HG03442 (cell line): ENCODE measurements around the gene TIMM44.
"Not testable (repeated sequence)": the region's sequence is repeated elsewhere in the genome, so short reads cannot be mapped to it uniquely, and the experiment has no call there.

Experiments used
- ATAC-seq: cut with Tn5 transposase; IDR thresholded peaks from one replicate; pipeline ENCODE4 v1.9.1; 2021; ENCODE audit warnings: mild to moderate bottlenecking, moderate library complexity; ENCODE audit not compliant: unreplicated experiment

The TIMM44 gene

DNA sequence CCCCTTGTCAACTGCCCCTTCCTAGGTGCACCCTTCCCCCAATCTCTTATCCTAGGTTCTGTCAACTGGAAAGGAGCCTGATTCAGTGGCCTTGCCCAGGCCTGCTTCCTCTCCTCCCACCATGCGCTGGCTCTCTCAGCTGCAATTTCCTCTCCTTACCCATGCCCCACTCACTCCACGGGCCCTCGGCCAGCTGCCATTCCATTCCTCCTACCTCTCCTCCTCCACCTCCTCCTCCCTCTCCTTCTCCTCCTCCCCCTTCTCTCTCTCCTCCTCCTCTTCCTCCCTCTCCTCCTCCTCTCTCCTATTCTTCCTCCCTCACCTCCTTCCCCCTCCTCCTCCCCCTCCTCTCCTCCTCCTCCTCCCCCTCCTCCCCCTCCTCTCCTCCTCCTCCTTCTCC lies 9.6 kb upstream of the TIMM44 start:
- no peak for ATAC-seq

DNA sequence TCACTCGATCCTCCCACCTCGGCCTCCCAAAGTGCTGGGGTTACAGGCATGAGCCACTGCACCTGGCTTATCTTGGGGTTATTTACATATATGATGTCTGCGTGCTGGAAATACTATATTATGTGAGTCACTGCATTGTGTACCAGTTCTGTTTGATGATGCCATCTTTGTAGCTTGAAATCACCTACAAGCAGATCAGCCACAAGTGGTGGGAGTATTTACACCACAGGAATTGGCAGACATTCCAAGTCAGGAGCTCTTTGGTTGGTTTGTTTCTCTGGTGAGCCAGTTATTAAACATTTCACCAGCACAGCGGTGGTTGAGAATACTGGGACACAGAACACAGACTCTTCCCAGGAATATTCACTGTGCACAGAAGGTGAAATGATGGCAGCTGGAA lies 4.5 kb upstream of the TIMM44 start:
- ATAC-seq: no peak

DNA sequence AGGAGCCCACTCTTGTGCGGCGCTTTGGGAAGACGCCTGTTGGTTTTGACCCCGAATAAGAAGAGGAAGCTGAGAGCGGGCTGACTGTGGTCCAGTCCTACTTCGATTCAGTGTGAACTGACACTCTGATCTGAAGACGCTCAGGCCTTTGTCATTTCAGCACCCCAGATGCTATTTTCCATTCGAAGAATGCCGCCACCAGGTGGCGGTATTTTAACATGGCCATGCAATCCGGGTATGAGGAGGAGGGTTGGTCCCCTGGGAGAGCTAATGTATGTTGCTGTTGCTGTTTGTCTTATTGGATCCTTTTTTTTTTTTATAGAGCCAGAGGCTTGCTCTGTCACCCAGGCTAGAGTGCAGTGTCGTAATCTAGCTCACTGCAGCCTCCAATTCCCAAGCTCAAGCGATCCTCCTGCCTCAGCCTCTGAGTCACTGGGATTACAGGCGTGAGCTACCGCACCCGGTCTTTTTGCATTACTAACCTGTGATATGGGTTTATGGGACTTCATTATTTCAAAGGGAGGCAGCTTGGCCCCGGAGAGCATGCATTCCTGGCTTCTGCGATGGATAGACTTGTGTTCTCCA lies 803 bp upstream of the TIMM44 start:
- peak; percentile 17 for ATAC-seq

DNA sequence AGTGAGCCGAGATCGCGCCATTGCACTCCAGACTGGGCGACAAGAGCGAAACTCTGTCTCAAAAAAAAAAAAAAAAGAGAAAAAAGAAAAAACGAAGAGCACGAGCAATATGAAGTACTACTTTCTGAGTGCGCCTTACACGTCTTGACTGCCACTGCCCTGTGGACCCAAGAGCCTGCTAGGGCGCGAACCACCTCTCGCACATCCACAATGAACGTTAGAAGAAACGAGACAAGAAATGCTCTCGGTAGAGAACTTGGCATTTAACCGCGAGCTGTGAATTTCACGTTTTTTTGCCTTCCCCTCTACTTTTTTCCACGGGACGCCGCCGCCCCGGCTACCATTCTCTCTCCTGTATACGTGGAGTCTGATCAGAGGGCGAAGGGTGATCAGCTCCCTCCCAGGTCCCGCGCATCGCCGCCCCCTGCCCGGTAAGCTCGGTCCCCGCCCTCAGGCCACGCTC lies 454 bp downstream of the TIMM44 start:
- no peak for ATAC-seq

DNA sequence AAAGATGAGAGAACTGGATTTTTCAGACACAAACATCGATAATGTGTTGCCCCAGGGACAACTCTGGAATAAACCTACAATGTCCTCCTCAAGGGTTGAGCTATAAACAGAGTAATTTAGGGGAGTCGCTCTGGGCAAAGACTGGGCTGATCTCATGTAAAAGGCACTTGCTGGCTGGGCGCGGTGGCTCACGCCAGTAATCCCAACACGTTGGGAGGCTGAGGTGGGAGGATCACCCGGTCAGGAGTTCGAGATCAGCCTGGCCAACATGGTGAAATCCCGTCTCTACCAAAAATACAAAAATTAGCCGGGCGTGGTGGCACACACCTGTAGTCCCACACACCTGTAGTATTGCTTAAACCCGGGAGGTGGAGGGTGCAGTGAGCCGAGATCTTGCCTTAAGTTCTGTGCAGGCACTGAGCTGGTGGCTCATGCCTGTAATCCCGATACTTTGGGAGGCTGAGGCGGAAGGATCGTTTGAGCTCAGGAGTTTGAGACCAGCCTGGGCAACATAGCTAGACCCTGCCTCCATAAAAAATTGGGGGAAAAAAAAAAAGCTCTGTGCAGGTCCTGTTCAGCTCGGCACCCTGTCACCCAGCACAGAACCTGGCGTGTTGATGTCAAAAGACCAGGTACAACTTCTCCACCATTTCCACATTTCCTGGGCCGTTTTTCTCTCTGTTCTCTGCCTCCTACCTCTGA lies 1.4 kb downstream of the TIMM44 start:
- no peak for ATAC-seq

DNA sequence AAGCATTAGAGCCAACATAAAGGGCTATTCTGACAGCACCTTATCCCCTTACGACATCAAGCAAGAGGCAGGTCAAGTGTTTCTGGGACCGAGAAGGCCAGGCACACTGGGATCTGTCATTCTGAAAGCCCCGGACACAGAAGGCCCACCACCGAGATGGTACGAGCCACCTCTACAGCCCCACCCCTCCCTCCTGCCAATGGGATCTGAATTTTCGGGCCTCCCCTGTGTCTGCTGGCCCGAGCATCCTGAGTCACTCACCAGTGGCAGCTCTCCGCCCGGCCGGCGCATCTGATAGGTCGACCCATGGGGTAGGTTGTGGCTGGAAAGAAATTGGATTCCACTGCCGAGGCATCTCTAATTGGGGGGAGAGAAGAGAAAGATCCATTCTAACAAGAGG lies 2.6 kb downstream of the TIMM44 start:
- no peak for ATAC-seq

DNA sequence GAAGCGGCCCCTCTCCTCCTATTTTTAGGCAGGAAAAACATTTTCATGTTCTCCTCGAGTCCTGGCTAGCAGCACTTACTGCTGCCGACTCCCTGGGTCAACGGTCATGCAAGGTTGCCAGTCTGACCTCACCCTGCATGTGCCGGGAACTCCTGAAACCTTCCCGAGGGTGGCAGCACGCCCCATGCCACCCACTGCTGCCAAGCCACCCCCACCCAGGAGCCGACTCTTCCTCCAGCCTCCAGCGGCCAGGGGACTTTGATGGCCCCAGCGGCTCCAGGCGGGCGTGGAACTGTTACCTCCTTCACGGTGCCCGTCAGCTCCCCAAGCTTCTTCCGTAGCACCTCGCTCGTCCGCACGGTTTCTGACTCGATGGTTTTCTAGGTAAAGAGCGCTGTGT lies 8.7 kb downstream of the TIMM44 start:
- no peak for ATAC-seq

DNA sequence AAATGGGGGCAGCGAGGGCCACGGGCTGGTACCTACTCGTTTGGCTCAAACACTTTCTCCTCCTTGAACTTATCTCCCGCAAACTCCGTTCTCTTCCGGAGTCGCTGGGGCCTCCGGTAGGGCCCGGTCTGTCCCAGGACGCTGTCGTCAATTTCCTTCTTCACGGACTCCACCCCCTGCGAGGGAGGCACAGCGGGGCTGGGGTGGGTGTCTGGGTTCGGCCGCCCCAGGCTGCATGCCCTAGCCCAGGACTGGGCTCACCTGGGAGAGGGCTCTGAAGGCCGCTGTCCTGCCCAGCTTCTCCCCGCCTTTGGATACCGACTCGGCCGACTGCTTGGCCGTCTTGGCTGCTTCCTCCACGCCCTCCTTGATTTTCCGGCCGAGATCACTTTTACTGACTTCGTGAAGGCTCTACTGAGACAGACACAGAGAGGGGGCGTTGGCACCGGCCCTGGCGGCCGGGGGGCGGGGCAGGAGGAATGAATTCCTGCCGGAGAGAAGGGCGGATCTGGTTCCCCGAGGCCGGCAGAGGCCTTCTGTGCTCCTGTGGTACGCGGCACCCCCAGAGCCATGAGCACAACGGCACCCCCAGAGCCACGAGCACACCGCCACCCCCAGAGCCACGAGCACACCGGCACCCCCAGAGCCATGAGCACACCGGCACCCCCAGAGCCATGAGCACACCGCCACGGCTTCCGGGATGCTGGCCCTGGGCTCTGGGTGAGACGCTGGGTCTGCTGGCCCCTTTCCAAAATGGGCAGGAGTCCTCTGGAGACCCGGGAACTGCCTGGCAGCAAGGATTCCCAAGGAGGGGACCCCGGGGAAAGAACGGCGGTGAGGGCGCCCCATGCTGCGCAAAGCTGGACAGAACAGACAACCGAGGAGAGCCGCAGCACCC lies 9.4 kb downstream of the TIMM44 start:
- no peak for ATAC-seq

DNA sequence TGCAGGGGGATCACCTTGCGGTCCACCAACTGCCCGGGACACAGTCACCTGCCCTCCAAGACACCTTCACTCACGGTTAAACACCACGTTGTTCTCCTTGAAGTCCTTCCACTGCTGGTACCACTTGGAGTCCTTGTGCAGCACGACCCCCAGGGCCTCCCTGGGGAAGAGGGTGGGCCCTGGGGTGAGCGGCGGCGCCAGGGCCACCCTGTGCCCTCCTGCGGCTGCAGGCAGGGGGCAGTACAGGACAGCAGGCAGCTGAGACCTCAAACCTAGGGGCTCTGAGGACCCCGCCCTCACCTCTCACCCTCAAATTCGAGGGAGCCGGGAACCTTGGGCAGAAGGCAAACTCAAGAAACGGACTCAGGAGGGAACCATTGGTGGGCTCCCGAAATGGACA lies 10.1 kb downstream of the TIMM44 start:
- ATAC-seq: no peak

DNA sequence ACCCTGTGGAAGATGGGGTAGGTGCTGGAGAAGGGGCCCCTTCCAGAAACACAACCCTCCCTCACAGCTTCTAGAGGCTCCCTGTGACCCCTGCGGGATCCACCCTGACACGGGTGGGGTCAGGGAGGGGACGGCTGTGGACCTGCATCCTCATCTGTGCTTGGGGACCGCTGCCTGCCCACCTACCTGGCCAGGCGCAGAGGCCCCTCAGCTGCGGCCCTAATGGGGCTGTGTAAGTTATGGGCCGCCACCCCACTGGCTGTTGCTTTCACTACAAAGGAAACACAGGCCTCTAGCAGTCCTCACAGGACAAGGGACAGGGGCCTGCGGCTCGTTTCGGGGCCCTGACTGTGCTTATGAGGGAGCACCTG lies 10.6 kb downstream of the TIMM44 start:
- ATAC-seq: no peak

DNA sequence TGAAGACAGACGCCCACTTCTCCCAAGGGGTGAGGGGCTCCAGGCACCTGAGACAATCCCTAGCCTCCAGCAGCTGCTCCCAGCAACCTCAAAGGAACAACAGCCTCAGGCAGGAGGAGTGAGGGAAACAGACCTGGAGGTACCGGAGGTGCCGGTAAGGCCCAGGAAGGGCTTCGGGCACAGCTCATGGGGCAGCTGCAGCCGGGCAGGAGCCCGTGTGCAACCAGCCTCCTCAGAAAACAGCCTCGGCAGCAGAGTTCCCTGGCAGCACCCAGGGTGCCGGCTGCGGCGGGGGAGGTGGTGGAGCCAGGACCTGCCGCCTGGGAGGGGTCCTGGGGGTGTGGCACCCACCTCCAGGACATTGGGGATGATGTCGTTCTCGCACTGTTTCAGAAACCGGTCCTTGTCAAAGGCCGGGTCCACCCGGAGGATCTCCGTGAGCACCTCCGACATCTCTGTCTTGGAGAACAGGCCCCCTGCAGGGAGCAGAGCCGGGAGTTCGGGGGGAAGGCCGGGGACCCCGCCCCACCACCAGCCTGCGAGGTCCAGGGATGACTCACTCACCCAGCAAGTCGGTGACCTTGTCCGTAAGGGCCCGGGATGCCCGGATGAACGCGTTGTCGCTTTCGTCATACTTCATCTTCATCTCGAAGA lies 11.1 kb downstream of the TIMM44 start:
- no peak for ATAC-seq

DNA sequence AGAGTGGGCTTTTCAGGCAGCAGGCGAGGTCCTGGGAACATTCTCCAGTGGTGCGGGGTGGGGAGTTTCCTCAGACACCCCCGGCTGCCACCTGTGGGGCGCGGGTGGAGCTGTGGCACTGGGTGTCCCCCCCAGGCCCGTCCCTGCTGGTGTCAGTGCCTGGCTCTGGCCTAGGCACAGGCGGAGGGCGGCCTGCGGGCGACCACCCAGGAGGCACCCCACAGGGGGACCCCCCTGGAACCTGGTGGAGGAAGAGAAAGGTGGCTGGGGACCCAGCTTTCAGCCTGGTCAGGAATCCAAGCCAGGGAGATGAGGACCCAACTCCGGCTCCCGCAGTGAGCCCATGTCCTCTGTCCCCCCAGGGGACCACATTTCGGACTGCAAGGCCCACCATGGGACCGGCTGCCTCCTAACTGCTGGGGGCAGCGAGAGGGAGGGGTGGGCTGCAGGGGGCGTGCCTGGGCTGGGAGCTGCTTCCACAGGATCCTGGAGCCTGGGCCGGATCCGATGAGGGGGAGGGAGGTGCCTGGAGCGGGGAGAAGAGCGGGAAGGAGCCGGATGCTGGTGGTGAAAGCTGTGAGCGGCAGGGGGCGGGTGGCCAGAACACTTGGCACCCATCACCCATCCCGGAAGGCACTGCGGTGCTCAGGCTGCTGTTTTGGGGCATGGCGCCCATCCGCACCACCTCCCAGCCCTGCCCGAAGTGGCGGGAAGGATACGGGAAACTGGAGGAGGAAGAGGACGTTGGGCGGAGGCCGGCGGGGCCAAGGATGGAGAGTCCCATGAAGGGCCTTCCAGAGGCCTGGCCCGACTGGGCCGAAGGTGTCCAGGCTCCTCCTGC lies 12.0 kb downstream of the TIMM44 start:
- ATAC-seq: no peak

DNA sequence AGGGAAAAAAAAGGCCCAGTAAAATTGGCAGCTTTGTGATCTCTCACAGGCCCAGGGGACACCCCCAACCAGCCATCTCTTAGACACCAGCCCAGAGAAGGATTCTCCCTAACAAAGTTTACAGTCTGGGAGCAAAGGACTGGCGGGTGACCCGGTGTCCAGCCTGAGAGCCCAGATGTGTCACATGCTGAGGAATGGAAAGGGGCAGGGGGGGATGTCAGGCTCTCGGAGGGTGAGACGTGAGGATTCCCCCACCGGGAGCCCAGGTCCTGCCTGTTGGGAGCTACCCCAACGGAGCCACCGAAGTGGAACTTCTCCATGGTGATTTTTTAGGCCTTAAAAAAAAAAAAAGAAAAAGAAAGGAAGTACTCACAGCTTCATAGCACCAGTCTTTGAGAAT lies 12.7 kb downstream of the TIMM44 start:
- no peak for ATAC-seq

DNA sequence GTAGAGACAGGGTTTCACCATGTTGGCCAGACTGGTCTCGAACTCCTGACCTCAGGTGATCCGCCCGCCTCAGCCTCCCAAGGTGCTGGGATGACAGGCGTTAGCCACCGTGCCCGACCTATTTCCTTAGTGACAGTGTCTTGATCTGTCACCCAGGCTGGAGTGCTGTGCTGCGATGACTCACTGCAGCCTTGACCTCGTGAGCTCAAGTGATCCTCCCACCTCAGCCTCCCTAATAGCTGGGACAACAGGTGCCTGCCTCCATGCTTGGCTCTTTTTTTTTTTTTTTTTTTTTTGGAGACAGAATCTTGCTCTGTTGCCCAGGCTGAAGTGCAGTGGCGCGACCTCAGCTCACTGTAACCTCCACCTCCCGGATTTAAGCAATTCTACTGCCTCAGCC lies 13.4 kb downstream of the TIMM44 start:
- ATAC-seq: not testable (repeated sequence)

DNA sequence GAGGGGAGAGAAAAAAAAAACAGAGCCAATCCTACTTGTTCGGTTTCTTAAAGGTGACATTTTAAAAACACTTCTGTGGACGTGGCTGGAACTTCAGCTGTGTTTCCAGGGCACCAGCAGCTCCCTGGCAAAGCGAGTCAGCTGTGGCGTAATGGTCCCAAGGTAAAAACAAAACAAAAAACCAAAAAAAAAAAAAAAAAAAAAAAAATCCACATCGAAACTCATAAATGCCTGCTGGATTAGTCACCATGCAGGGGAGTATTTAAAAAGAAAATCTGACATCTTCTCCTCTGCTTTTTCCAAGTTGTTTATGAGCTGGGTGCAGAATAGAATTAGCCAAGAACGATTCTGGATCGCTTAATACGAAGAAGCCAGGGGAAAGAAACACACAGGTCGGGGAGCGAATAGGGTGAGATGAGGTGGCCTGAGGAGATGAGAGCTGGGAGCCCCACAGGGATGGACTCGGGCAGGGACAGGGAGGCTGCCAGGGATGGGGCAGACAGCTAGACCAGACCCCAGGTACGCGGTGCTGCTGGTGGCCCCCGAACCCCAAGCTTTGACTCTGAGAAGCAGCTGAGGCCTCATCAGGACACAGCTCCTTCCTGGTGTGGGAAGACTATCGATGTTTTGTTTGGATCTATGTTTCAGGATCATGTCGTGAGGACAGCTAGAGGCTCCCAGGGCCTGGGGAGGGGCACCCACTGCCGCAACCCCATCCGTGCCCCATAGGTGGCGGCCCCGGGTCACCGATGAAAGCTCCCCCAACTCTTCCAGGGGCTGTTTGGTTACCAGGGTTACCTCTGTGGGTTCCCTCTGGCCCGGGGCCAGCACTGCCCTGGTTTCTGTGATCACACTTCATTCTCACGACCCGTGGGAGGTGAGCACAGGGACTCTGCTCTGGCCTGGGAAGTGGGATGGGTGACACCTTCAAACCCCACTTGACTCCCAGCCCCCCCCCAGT lies 14.4 kb downstream of the TIMM44 start:
- no peak for ATAC-seq

DNA sequence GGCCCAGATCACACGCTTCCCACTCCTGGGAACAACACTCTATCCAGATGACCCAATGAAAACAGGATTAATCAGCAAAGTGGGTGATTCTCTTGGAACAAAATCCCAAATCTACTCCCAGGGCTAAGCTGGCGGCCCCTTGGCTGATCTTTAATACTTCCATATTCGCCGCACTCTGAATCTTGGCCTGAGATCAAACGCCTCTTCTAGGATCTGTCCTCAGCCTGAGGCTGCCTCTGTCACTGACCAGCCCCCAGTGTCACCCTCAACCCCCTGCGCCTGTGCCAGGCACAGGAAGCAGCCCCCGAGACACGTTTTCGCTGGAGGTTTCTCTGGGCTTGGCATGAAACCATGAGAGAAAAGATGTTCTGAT lies 15.1 kb downstream of the TIMM44 start:
- ATAC-seq: no peak

DNA sequence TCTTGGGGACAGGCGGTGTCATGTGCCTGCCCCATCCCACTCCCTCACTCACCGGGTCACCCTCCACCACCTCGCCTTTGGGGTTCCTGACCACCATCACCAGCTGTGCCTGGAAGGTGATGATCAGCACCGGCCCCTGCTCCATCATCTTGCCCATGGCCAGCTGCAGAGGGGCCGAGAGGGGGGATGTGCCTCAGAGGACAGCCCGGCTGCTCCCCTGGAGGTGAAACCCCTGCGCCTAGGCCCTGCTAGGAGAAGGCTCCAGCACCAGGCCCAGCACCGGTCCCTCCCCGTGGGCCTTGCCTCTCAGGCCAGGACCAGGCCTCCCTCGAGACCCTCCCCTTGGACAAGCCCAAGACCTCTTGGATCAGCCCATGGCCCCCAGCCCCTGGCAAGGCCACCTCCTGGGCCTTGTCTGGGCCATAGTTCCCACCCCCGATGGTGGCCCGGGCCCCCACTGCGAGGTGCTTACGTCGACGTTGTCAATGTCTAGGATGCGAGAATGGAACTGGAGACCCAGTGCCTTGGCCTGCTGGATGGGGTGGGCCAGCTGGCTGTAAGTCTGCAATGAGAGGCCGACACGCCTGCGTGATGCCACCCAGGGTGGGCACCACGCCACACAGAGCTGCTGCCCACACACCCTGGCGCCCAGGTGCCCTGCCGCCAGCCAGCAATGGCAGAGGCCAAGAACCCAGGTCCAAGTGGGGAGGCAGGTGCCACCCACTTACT lies 15.7 kb downstream of the TIMM44 start:
- ATAC-seq: no peak

DNA sequence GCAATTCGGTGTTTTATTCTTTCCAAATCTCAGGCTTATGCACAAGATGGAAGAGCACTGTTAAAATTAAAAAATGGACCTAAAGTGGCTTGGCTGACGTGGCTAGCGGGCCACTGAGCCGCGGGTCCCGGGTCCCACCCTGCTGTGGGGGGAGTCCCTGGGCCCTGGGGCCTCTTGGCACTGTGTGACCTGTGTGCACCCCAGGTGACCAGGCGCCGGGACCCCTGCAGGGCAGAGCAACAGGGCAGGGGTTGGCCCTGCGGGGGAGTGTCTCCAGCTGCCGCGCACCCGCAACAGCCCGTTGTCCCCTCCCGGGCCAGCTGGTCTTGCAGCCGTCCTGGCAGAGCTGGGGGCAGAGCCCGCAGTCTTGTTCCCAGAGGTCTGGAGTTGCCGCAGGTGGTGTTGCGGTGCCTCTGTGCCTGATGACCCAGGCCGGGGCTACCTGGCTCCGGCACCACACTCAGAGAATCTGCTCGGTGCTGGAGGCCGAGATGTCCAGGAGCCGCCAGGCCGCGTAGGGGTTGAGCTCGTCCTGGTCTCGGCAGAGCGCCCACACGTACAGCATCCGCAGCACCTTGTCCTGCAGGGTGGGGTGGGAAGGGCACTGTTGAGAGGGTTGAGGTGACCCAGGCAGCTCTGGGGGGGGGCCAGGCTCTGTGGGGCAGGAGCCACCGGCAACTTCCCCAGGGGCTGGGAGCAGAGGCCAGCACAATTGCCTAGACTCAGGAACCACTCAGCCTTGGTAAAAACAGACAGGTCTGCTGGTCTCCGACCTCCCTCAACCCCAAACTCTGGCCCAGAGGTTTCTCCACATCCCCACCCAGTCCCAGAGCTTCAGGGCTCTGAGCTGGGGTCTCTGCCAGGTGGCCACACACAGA lies 16.5 kb downstream of the TIMM44 start:
- no peak for ATAC-seq
